Lower leg skin (tissue), 4 donors: ENCODE results near the gene ARPC1A. TPM values are rescaled to one million over a fixed set of nuclear protein-coding genes. Genes with fewer than 3 reads are reported as not detected.
"Not testable (repeated sequence)": the region's sequence is repeated elsewhere in the genome, so short reads cannot be mapped to it uniquely, and the experiment has no call there.

Experiments used
- DNase-seq, 2 donors: peaks; one replicate each; pipeline ENCODE4 v3.0.0-alpha.2; 2019; ENCODE audit warnings: low spot score in 2 of 2
- H3K4me3 ChIP-seq: fragments of 200-600 bp; sonication (generic); 2 replicates; pipeline ENCODE4 v1.5.1; 2017; ENCODE audit warnings: mild to moderate bottlenecking, low read depth; ENCODE audit not compliant: poor library complexity, severe bottlenecking
- CTCF ChIP-seq, 3 donors: fragments of 450-650 bp; IDR thresholded peaks; one replicate each; pipeline ENCODE4 v1.5.1; 2016; ENCODE audit warnings: antibody characterized with exemption in 3 of 3, mild to moderate bottlenecking in 3 of 3, moderate library complexity in 2 of 3
- POLR2A ChIP-seq, 2 donors: fragments of 450-650 bp; IDR thresholded peaks; one replicate each; pipeline ENCODE4 v1.6.1; 2016 to 2017; ENCODE audit warnings: antibody characterized with exemption in 2 of 2, mild to moderate bottlenecking in 1 of 2, moderate library complexity in 1 of 2
- WGBS, 2 donors: methylation state at CpG; one replicate each; pipeline ENCODE4 v1.1.5; 2018; 5-methylcytosine and 5-hydroxymethylcytosine counted together
- intact Hi-C: fragments of 100-400 bp; cut with DNase I; formaldehyde crosslinking; loops from one replicate; pipeline ENCODE4 v1.15.0; 2023; ENCODE audit warnings: low total_unique reads
- total RNA-seq, 4 donors: library from RNA; depleted of rRNA; stranded (reverse); fragments of >200 nt; gene quantifications; one replicate each; pipeline ENCODE4 v1.1.0, GENCODE V29; 2016

ARPC1A gene
- total RNA-seq, 4 donors from 2014 or later, result 108 to 140 (median 123) TPM

- H3K4me3 ChIP-seq, result peak overlapping the region; percentile 97
- no peak for DNase-seq
- intact Hi-C loops, result no loop called here
- WGBS, 2 donors, result 25 to 31% methylated on average over 14 of the region's 14 CpGs
- TF ChIP-seq POLR2A (IDR thresholded peaks at IDR 0.05) (no peak), CTCF (IDR thresholded peaks at IDR 0.05) (no peak)
These were observed 651 bp upstream of the ARPC1A start for GRCh38 chr7:99325001-99325493.

- DNase-seq, result no peak
- H3K4me3 ChIP-seq, result peak overlapping the region; percentile 97
- 1 to 2% methylated on average over 10 of the region's 10 CpGs for WGBS, 2 donors
- TF ChIP-seq CTCF (IDR thresholded peaks at IDR 0.05) (no peak), POLR2A (IDR thresholded peaks at IDR 0.05) (no peak)
- intact Hi-C loops, result no loop called here
These were observed 697 bp downstream of the ARPC1A start for GRCh38 chr7:99326408-99326782.

GRCh38 chr7:99330314-99330961, 4.7 kb downstream of the ARPC1A start:
- WGBS, 2 donors, result 76 to 79% methylated on average over 8 of the region's 8 CpGs
- DNase-seq, result peak in 1 of 2 donors; percentile 49

GRCh38 chr7:99331002-99331401, 5.3 kb downstream of the ARPC1A start:
- intact Hi-C loops, result no loop called here
- no peak for TF ChIP-seq CTCF (IDR thresholded peaks at IDR 0.05)
- TF ChIP-seq POLR2A (IDR thresholded peaks at IDR 0.05), result no peak
- peak in 1 of 2 donors; percentile 23 for DNase-seq
- WGBS, 2 donors, result 89 to 90% methylated on average over 2 of the region's 2 CpGs
- no peak overlapping the region for H3K4me3 ChIP-seq

More at GRCh38 chr7:99330314-99330961, 4.7 kb downstream of the ARPC1A start:
- H3K4me3 ChIP-seq, intact Hi-C loops: not testable (repeated sequence)

GRCh38 chr7:99339595-99339994, 13.9 kb downstream of the ARPC1A start:
- H3K4me3 ChIP-seq, result no peak overlapping the region
- no peak for DNase-seq
- 98 to 99% methylated on average over 3 of the region's 3 CpGs for WGBS, 2 donors
- intact Hi-C loops, result no loop called here
- no peak for TF ChIP-seq POLR2A (IDR thresholded peaks at IDR 0.05)

GRCh38 chr7:99340659-99341058, 15.0 kb downstream of the ARPC1A start:
- intact Hi-C loops, result no loop called here
- no peak for DNase-seq
- WGBS, 2 donors, result 89 to 92% methylated on average over 3 of the region's 3 CpGs
- no peak for TF ChIP-seq CTCF (IDR thresholded peaks at IDR 0.05)
- no peak for TF ChIP-seq POLR2A (IDR thresholded peaks at IDR 0.05)
- no peak overlapping the region for H3K4me3 ChIP-seq
